BLaER1 (cell line): ENCODE measurements around the gene COLEC12.

ENCODE experiments used
- H3K27ac ChIP-seq: shearing (Covaris generic); formaldehyde crosslinking; 2 replicates; pipeline ENCODE4 v1.8.1; 2022
- H3K27me3 ChIP-seq: shearing (Covaris generic); formaldehyde crosslinking; 2 replicates; pipeline ENCODE4 v1.8.1; 2022
- H3K36me3 ChIP-seq: shearing (Covaris generic); formaldehyde crosslinking; 2 replicates; pipeline ENCODE4 v1.8.1; 2022
- H3K4me1 ChIP-seq: shearing (Covaris generic); formaldehyde crosslinking; 2 replicates; pipeline ENCODE4 v1.8.1; 2022
- H3K4me2 ChIP-seq: shearing (Covaris generic); formaldehyde crosslinking; 2 replicates; pipeline ENCODE4 v1.8.1; 2022
- H3K4me3 ChIP-seq: shearing (Covaris generic); formaldehyde crosslinking; 2 replicates; pipeline ENCODE4 v1.8.1; 2022
- H3K9ac ChIP-seq: shearing (Covaris generic); formaldehyde crosslinking; 2 replicates; pipeline ENCODE4 v1.8.1; 2022
- H3K9me3 ChIP-seq: shearing (Covaris generic); formaldehyde crosslinking; 2 replicates; pipeline ENCODE4 v1.8.1; 2022
- H4K20me1 ChIP-seq: shearing (Covaris generic); formaldehyde crosslinking; 2 replicates; pipeline ENCODE4 v1.8.1; 2022
- Cebpa-rat ChIP-seq: shearing (Covaris generic); IDR thresholded peaks from 2 replicates; pipeline ENCODE4 v1.8.1; 2022

The COLEC12 gene

GRCh38 chr18:507636-508035, 7.1 kb upstream of the COLEC12 start:
- H3K9ac ChIP-seq = no peak overlapping the region
- H3K27me3 ChIP-seq = no peaks in the 10 kb centered on the region
- H3K9me3 ChIP-seq = no peaks in the 10 kb centered on the region
- no peaks in the 10 kb centered on the region for H3K36me3 ChIP-seq
- no peak overlapping the region for H3K4me2 ChIP-seq
- no peak overlapping the region for H3K4me3 ChIP-seq
- H4K20me1 ChIP-seq = no peaks in the 10 kb centered on the region
- no peak for TF ChIP-seq Cebpa-rat
- no peaks in the 10 kb centered on the region for H3K4me1 ChIP-seq
- H3K27ac ChIP-seq = no peak overlapping the region

- no peak overlapping the region for H3K4me3 ChIP-seq
- no peaks in the 10 kb centered on the region for H4K20me1 ChIP-seq
- no peak overlapping the region for H3K9ac ChIP-seq
- no peak overlapping the region for H3K27ac ChIP-seq
- H3K4me1 ChIP-seq = no peaks in the 10 kb centered on the region
- no peaks in the 10 kb centered on the region for H3K27me3 ChIP-seq
- H3K36me3 ChIP-seq = no peaks in the 10 kb centered on the region
- H3K4me2 ChIP-seq = no peak overlapping the region
- TF ChIP-seq Cebpa-rat = no peak
- H3K9me3 ChIP-seq = no peaks in the 10 kb centered on the region
Observed at GRCh38 chr18:506801-507200, 6.3 kb upstream of the COLEC12 start.

- Histone ChIP-seq H3K27me3 (peaks cover 3% of the 10 kb centered on the region), H3K4me3 (no peak overlapping the region), H3K27ac (no peak overlapping the region), H3K9ac (no peak overlapping the region), H3K9me3 (no peaks in the 10 kb centered on the region), H3K4me2 (no peak overlapping the region), H4K20me1 (no peaks in the 10 kb centered on the region), H3K36me3 (no peaks in the 10 kb centered on the region), H3K4me1 (no peaks in the 10 kb centered on the region)
- no peak for TF ChIP-seq Cebpa-rat
Observed at GRCh38 chr18:506264-506663, 5.8 kb upstream of the COLEC12 start.

- no peak overlapping the region for H3K4me2 ChIP-seq
- no peak overlapping the region for H3K9ac ChIP-seq
- peaks cover 10% of the 10 kb centered on the region for H3K27me3 ChIP-seq
- TF ChIP-seq Cebpa-rat = no peak
- no peaks in the 10 kb centered on the region for H3K36me3 ChIP-seq
- no peak overlapping the region for H3K27ac ChIP-seq
- no peaks in the 10 kb centered on the region for H3K4me1 ChIP-seq
- no peak overlapping the region for H3K4me3 ChIP-seq
- no peaks in the 10 kb centered on the region for H4K20me1 ChIP-seq
- no peaks in the 10 kb centered on the region for H3K9me3 ChIP-seq
Observed at GRCh38 chr18:505483-506122, 5.1 kb upstream of the COLEC12 start.

- H3K9ac ChIP-seq = no peak overlapping the region
- H3K4me3 ChIP-seq = no peak overlapping the region
- no peak for TF ChIP-seq Cebpa-rat
Observed at GRCh38 chr18:501406-501714, 859 bp upstream of the COLEC12 start.

GRCh38 chr18:499776-500631, 497 bp downstream of the COLEC12 start:
- H3K27ac ChIP-seq = no peak overlapping the region
- no peaks in the 10 kb centered on the region for H4K20me1 ChIP-seq
- peak overlapping the region; percentile 92 for H3K4me2 ChIP-seq
- H3K27me3 ChIP-seq = peaks cover 34% of the 10 kb centered on the region
- H3K4me1 ChIP-seq = peaks cover 12% of the 10 kb centered on the region
- no peaks in the 10 kb centered on the region for H3K36me3 ChIP-seq
- no peaks in the 10 kb centered on the region for H3K9me3 ChIP-seq
- peak overlapping the region; percentile 72 for H3K4me3 ChIP-seq
- no peak for TF ChIP-seq Cebpa-rat
- H3K9ac ChIP-seq = peak overlapping the region; percentile 65

More at GRCh38 chr18:501406-501714, 859 bp upstream of the COLEC12 start:
- Histone ChIP-seq H3K36me3 (no peaks in the 10 kb centered on the region), H3K9me3 (no peaks in the 10 kb centered on the region), H3K4me2 (no peak overlapping the region), H3K4me1 (peaks cover 12% of the 10 kb centered on the region), H4K20me1 (no peaks in the 10 kb centered on the region), H3K27ac (no peak overlapping the region), H3K27me3 (peaks cover 34% of the 10 kb centered on the region)

- Histone ChIP-seq H3K36me3 (no peaks in the 10 kb centered on the region), H4K20me1 (no peaks in the 10 kb centered on the region), H3K27ac (no peak overlapping the region), H3K9me3 (no peaks in the 10 kb centered on the region), H3K27me3 (peaks cover 34% of the 10 kb centered on the region), H3K4me1 (peaks cover 12% of the 10 kb centered on the region), H3K4me3 (peak overlapping the region; percentile 72), H3K9ac (no peak overlapping the region), H3K4me2 (peak overlapping the region; percentile 92)
- no peak for TF ChIP-seq Cebpa-rat
Observed at GRCh38 chr18:498931-499775, 1.3 kb downstream of the COLEC12 start.

- Histone ChIP-seq H3K36me3 (no peaks in the 10 kb centered on the region), H4K20me1 (no peaks in the 10 kb centered on the region), H3K9me3 (no peaks in the 10 kb centered on the region), H3K27me3 (peaks cover 34% of the 10 kb centered on the region), H3K4me2 (no peak overlapping the region), H3K4me1 (peaks cover 12% of the 10 kb centered on the region), H3K4me3 (no peak overlapping the region), H3K9ac (no peak overlapping the region), H3K27ac (no peak overlapping the region)
- no peak for TF ChIP-seq Cebpa-rat
Observed at GRCh38 chr18:497688-498087, 2.8 kb downstream of the COLEC12 start.

GRCh38 chr18:495452-495851, 5.0 kb downstream of the COLEC12 start:
- H3K27me3 ChIP-seq = peaks cover 23% of the 10 kb centered on the region
- no peak for TF ChIP-seq Cebpa-rat

GRCh38 chr18:495017-495416, 5.5 kb downstream of the COLEC12 start:
- Histone ChIP-seq H4K20me1 (no peaks in the 10 kb centered on the region), H3K4me2 (no peak overlapping the region), H3K27ac (no peak overlapping the region), H3K4me3 (no peak overlapping the region), H3K4me1 (peaks cover 9% of the 10 kb centered on the region), H3K36me3 (no peaks in the 10 kb centered on the region), H3K9ac (no peak overlapping the region), H3K9me3 (no peaks in the 10 kb centered on the region), H3K27me3 (peaks cover 18% of the 10 kb centered on the region)
- no peak for TF ChIP-seq Cebpa-rat

More at GRCh38 chr18:495452-495851, 5.0 kb downstream of the COLEC12 start:
- no peak overlapping the region for H3K4me3 ChIP-seq
- H3K4me2 ChIP-seq = no peak overlapping the region
- no peaks in the 10 kb centered on the region for H3K36me3 ChIP-seq
- H3K9me3 ChIP-seq = no peaks in the 10 kb centered on the region
- no peak overlapping the region for H3K27ac ChIP-seq
- H3K9ac ChIP-seq = no peak overlapping the region
- H3K4me1 ChIP-seq = peaks cover 12% of the 10 kb centered on the region
- no peaks in the 10 kb centered on the region for H4K20me1 ChIP-seq
